HCT116 (cell line): ENCODE data around the gene SYNJ2. TPM values are rescaled to one million over a fixed set of nuclear protein-coding genes. Genes with fewer than 3 reads are reported as not detected.

Experiments used
- ATAC-seq: fragments of 200-7000 bp; cut with Tn5 transposase; 2 replicates; pipeline ENCODE4 v1.9.1; 2020; ENCODE audit warnings: mild to moderate bottlenecking, moderate library complexity
- BruUV-seq: library from RNA; stranded (reverse); fragments of 400-500 nt; replicated peaks from 2 replicates; lab custom pipeline; 2021; lab: Mats Ljungman, UMichigan
- CTCF ChIA-PET: fragments of 300-600 bp; sonication (Branson Sonifier 250); formaldehyde crosslinking; loops from one replicate; lab custom pipeline; 2021; ENCODE audit warnings: antibody characterized with exemption; lab: Charles Lee
- POLR2A ChIA-PET: fragments of 300-600, 350-600 bp; sonication (Branson Sonifier 250); formaldehyde crosslinking; loops from one replicate; lab custom pipeline; 2021; ENCODE audit warnings: antibody characterized with exemption; lab: Charles Lee
- RAD21 ChIA-PET, 2 experiments: fragments of 300-600 bp; sonication (Branson Sonifier 250); formaldehyde crosslinking; loops; one replicate each; lab custom pipeline; 2023; ENCODE audit warnings: low total read pairs in 2 of 2; ENCODE audit not compliant: uncharacterized antibody in 2 of 2, unreplicated experiment in 2 of 2, low non-redundant PET in 1 of 2; lab: Charles Lee
- DNase-seq: peaks from one replicate; pipeline ENCODE4 v3.0.0-alpha.2; 2010; ENCODE audit warnings: low read depth, low spot score
- H2AFZ ChIP-seq: fragments of 200-600 bp; shearing (Covaris generic), sonication (generic); 2 replicates; pipeline ENCODE4 v1.6.1; 2017; ENCODE audit warnings: low read depth, mixed run types, mixed read lengths, antibody characterized with exemption, low read length; ENCODE audit not compliant: poor library complexity, severe bottlenecking
- H3K27ac ChIP-seq: 2 replicates; pipeline ENCODE4 v1.5.1; 2012; ENCODE audit warnings: low read depth, low read length
- H3K27me3 ChIP-seq: fragments of 200-600 bp; sonication (generic); 2 replicates; pipeline ENCODE4 v1.6.1; 2016; ENCODE audit warnings: mixed run types, low read length, mixed read lengths; ENCODE audit not compliant: insufficient read depth
- H3K36me3 ChIP-seq, 2 experiments: fragments of 200-500 bp in 1 of 2; fragments of 200-600 bp in 1 of 2; sonication (Bioruptor generic) in 1 of 2; sonication (generic) in 1 of 2; 2 replicates each; pipeline versions ENCODE4 v1.5.1 to v1.6.1; 2014 to 2016; ENCODE audit warnings: low read length in 2 of 2, inconsistent platforms in 1 of 2, mixed read lengths in 1 of 2, mixed run types in 1 of 2; ENCODE audit not compliant: insufficient read depth in 2 of 2, control insufficient read depth in 1 of 2
- H3K4me1 ChIP-seq, 2 experiments: fragments of 200-600 bp in 1 of 2; sonication (generic) in 1 of 2; 2 replicates each; pipeline versions ENCODE4 v1.5.1 to v1.6.1; 2012 to 2017; ENCODE audit warnings: low read length in 2 of 2, inconsistent platforms in 1 of 2, mild to moderate bottlenecking in 1 of 2, mixed read lengths in 1 of 2, mixed run types in 1 of 2, moderate library complexity in 1 of 2; ENCODE audit not compliant: insufficient read depth in 2 of 2, control insufficient read depth in 1 of 2
- H3K4me2 ChIP-seq: fragments of 200-600 bp; sonication (generic); 2 replicates; pipeline ENCODE4 v1.6.1; 2017; ENCODE audit warnings: mixed run types, low read length, mixed read lengths
- H3K4me3 ChIP-seq, 2 experiments: fragments of 200-600 bp in 1 of 2; sonication (generic) in 1 of 2; replicated peaks in 1 of 2; 2 replicates each; pipeline ENCODE4 v1.5.1; 2011 to 2016; ENCODE audit warnings: low read length in 2 of 2, control low read depth in 1 of 2, low read depth in 1 of 2, mild to moderate bottlenecking in 1 of 2, mixed read lengths in 1 of 2, mixed run types in 1 of 2
- H3K79me2 ChIP-seq: fragments of 200-600 bp; sonication (generic); 2 replicates; pipeline ENCODE4 v1.6.1; 2017; ENCODE audit warnings: mild to moderate bottlenecking, mixed run types, low read length, moderate library complexity, mixed read lengths; ENCODE audit not compliant: insufficient read depth
- H3K9ac ChIP-seq: fragments of 200-600 bp; sonication (generic); 2 replicates; pipeline ENCODE4 v1.6.1; 2016; ENCODE audit warnings: low read length, mixed read lengths
- H3K9me2 ChIP-seq: fragments of 200-600 bp; sonication (generic), shearing (Covaris generic); 2 replicates; pipeline ENCODE4 v1.6.1; 2017; ENCODE audit warnings: mixed run types, mild to moderate bottlenecking, moderate library complexity; ENCODE audit not compliant: insufficient read depth
- H3K9me3 ChIP-seq, 2 experiments: fragments of 200-500 bp in 1 of 2; fragments of 200-600 bp in 1 of 2; sonication (Bioruptor generic) in 1 of 2; sonication (generic) in 1 of 2; 2 replicates each; pipeline ENCODE4 v1.6.1; 2014 to 2017; ENCODE audit warnings: low read length in 2 of 2, mixed read lengths in 2 of 2, inconsistent platforms in 1 of 2, low read depth in 1 of 2, mild to moderate bottlenecking in 1 of 2, mixed run types in 1 of 2, moderate library complexity in 1 of 2; ENCODE audit not compliant: control insufficient read depth in 1 of 2, insufficient read depth in 1 of 2
- H4K20me1 ChIP-seq: fragments of 200-600 bp; sonication (generic), shearing (Covaris generic); 2 replicates; pipeline ENCODE4 v1.6.1; 2017; ENCODE audit warnings: mixed run types, mild to moderate bottlenecking, moderate library complexity; ENCODE audit not compliant: insufficient read depth
- CEBPB ChIP-seq: IDR thresholded peaks from 2 replicates; pipeline ENCODE4 v1.6.1; 2012; ENCODE audit warnings: low read depth
- CTCF ChIP-seq, 3 experiments: fragments of 200-600 bp in 1 of 3; sonication (generic) in 1 of 3; IDR thresholded peaks in 2 of 3; conservative IDR thresholded peaks in 1 of 3; 2 replicates each; pipeline ENCODE4 v1.5.1; 2012 to 2017; ENCODE audit warnings: low read depth in 2 of 3, low read length in 2 of 3, antibody characterized with exemption in 1 of 3, borderline replicate concordance in 1 of 3, control low read depth in 1 of 3, mild to moderate bottlenecking in 1 of 3, mixed read lengths in 1 of 3, mixed run types in 1 of 3, moderate library complexity in 1 of 3; ENCODE audit not compliant: insufficient read depth in 1 of 3
- EGR1 ChIP-seq: IDR thresholded peaks from 2 replicates; pipeline ENCODE4 v1.6.1; 2012; ENCODE audit warnings: low read depth
- ELF1 ChIP-seq: IDR thresholded peaks from 2 replicates; pipeline ENCODE4 v1.6.1; 2012; ENCODE audit warnings: low read depth, borderline replicate concordance
- EZH2 ChIP-seq: fragments of 200-600 bp; sonication (generic); IDR thresholded peaks from 2 replicates; pipeline ENCODE4 v1.6.1; 2017; ENCODE audit warnings: antibody characterized with exemption, mixed run types
- EZH2phosphoT487 ChIP-seq: fragments of 200-600 bp; IDR thresholded peaks from 2 replicates; pipeline ENCODE4 v1.6.1; 2018; ENCODE audit warnings: antibody characterized with exemption, borderline replicate concordance
- FOSL1 ChIP-seq: IDR thresholded peaks from 2 replicates; pipeline ENCODE4 v1.6.1; 2012; ENCODE audit warnings: low read depth
- JUND ChIP-seq: IDR thresholded peaks from 2 replicates; pipeline ENCODE4 v1.6.1; 2012
- POLR2A ChIP-seq: IDR thresholded peaks from 2 replicates; pipeline ENCODE4 v1.7.0; 2011; ENCODE audit warnings: borderline replicate concordance; ENCODE audit not compliant: insufficient read depth, insufficient read length; ENCODE audit errors: extremely low read depth
- POLR2AphosphoS5 ChIP-seq: IDR thresholded peaks from 2 replicates; pipeline ENCODE4 v1.6.1; 2011; ENCODE audit warnings: mild to moderate bottlenecking, low read depth, low read length, moderate library complexity
- RAD21 ChIP-seq: IDR thresholded peaks from 2 replicates; pipeline ENCODE4 v1.6.1; 2012; ENCODE audit warnings: low read depth, mild to moderate bottlenecking
- SIN3A ChIP-seq: IDR thresholded peaks from 2 replicates; pipeline ENCODE4 v1.6.1; 2012; ENCODE audit warnings: low read depth
- SRF ChIP-seq: IDR thresholded peaks from 2 replicates; pipeline ENCODE4 v1.6.1; 2012; ENCODE audit warnings: low read depth
- TCF7L2 ChIP-seq: IDR thresholded peaks from 2 replicates; pipeline ENCODE4 v1.7.0; 2011; ENCODE audit warnings: borderline replicate concordance, inconsistent platforms; ENCODE audit not compliant: insufficient read depth, insufficient read length; ENCODE audit errors: extremely low read depth
- ZFX ChIP-seq: fragments of 450-650 bp; IDR thresholded peaks from 2 replicates; pipeline ENCODE4 v1.6.1; 2017
- ZNF274 ChIP-seq: fragments of 200-500 bp; sonication (Bioruptor generic); IDR thresholded peaks from 2 replicates; pipeline ENCODE4 v1.6.1; 2014; ENCODE audit warnings: mild to moderate bottlenecking, low read depth, low read length, inconsistent platforms
- intact Hi-C: fragments of 100-400 bp; cut with micrococcal nuclease; formaldehyde crosslinking; loops from 2 replicates; pipeline ENCODE4 v1.10.0; 2022
- total RNA-seq: library from RNA; stranded (reverse); gene quantifications from one replicate; pipeline ENCODE4 v1.2.1, GENCODE V29; 2021; ENCODE audit not compliant: unreplicated experiment
- TF ChIP-seq, protein P1 (sequence below): IDR thresholded peaks from 2 replicates; pipeline ENCODE4 v1.6.1; 2012; ENCODE audit warnings: low read depth
- TF ChIP-seq, protein P2 (sequence below): IDR thresholded peaks from 2 replicates; pipeline ENCODE4 v1.6.1; 2012

Gene SYNJ2
- total RNA-seq, 1 experiment from 2014 or later, result 23.9 TPM

DNA sequence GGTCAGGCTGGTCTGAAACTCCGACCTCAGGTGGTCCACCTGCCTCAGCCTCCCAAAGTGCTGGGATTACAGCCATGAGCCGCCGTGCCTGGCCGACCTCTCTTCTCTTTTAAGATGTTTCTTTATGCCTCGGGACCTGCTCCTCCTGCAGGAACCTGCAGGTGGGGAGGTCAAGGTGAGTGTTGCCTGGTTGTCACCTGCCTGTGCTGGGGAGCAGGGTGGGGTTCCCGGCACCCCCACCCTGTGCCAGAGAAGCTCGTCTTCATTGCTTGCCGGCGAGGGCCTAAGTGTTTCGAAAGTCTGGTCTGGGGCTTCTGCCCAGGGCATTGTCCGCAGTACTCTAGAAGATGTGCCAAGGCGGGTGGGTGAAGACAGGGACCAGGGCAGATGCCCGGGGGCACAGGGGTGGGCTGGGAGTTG lies 36.0 kb downstream of the SYNJ2 start:
- no peak overlapping the region for H3K9ac ChIP-seq

More for the DNA sequence above, 36.0 kb downstream of the SYNJ2 start:
- Histone ChIP-seq H3K4me3 (no peak overlapping the region), H3K27me3 (no peaks in the 10 kb centered on the region), H4K20me1 (no peaks in the 10 kb centered on the region), H3K9me3 (no peaks in the 10 kb centered on the region), H3K79me2 (peaks cover 35% of the 10 kb centered on the region), H3K27ac (no peak overlapping the region), H3K36me3 (peaks cover 0 to 22% of the 10 kb centered on the region in 2 experiments; a peak in 2 of 4 replicates), H3K4me2 (no peak overlapping the region), H3K4me1 (peaks cover 0 to 3% of the 10 kb centered on the region in 2 experiments; a peak in 1 of 4 replicates), H3K9me2 (no peaks in the 10 kb centered on the region), H2AFZ (no peak overlapping the region)
- TF ChIP-seq ZFX, result no peak
- TF ChIP-seq RAD21, result no peak
- no peak for TF ChIP-seq EZH2phosphoT487
- TF ChIP-seq CTCF (IDR thresholded peaks at IDR 0.05 in 2 of 3, conservative IDR thresholded peaks at IDR 0.05 in 1 of 3; ENCODE audit: borderline replicate concordance in 1 of 3, insufficient read depth in 1 of 3, low read depth in 2 of 3, low read length in 2 of 3), result no peak
- TF ChIP-seq SIN3A, result no peak
- TF ChIP-seq JUND, result no peak
- no peak for TF ChIP-seq POLR2A
- TF ChIP-seq, protein P1, sequence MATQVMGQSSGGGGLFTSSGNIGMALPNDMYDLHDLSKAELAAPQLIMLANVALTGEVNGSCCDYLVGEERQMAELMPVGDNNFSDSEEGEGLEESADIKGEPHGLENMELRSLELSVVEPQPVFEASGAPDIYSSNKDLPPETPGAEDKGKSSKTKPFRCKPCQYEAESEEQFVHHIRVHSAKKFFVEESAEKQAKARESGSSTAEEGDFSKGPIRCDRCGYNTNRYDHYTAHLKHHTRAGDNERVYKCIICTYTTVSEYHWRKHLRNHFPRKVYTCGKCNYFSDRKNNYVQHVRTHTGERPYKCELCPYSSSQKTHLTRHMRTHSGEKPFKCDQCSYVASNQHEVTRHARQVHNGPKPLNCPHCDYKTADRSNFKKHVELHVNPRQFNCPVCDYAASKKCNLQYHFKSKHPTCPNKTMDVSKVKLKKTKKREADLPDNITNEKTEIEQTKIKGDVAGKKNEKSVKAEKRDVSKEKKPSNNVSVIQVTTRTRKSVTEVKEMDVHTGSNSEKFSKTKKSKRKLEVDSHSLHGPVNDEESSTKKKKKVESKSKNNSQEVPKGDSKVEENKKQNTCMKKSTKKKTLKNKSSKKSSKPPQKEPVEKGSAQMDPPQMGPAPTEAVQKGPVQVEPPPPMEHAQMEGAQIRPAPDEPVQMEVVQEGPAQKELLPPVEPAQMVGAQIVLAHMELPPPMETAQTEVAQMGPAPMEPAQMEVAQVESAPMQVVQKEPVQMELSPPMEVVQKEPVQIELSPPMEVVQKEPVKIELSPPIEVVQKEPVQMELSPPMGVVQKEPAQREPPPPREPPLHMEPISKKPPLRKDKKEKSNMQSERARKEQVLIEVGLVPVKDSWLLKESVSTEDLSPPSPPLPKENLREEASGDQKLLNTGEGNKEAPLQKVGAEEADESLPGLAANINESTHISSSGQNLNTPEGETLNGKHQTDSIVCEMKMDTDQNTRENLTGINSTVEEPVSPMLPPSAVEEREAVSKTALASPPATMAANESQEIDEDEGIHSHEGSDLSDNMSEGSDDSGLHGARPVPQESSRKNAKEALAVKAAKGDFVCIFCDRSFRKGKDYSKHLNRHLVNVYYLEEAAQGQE, result no peak
- no peak for TF ChIP-seq FOSL1
- no peak for TF ChIP-seq EGR1
- TF ChIP-seq, protein P2, sequence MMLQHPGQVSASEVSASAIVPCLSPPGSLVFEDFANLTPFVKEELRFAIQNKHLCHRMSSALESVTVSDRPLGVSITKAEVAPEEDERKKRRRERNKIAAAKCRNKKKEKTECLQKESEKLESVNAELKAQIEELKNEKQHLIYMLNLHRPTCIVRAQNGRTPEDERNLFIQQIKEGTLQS, result no peak
- no peak for TF ChIP-seq TCF7L2
- no peak for TF ChIP-seq ELF1
- TF ChIP-seq CEBPB, result no peak
- TF ChIP-seq SRF, result no peak
- no peak for TF ChIP-seq EZH2
- TF ChIP-seq POLR2AphosphoS5, result no peak
- TF ChIP-seq ZNF274, result no peak
- ChIA-PET RAD21 (no interaction called here), CTCF (interaction anchor here (1.1 kb wide), 1 partner anchor 9 kb away, joined by 3 read pairs; no protein-coding TSS in a partner anchor), POLR2A (no interaction called here)
- intact Hi-C loops, result no loop called here
- BruUV-seq, result no TSS peak
- DNase-seq, result no peak
- ATAC-seq, result no peak
